Psoas muscle (tissue), 8 donors: ENCODE measurements around the gene APBA3. TPM values are rescaled to one million over a fixed set of nuclear protein-coding genes. Genes with fewer than 3 reads are reported as not detected.

Experiments
- ATAC-seq, 4 donors: fragments of 200-7000 bp; cut with Tn5 transposase; one replicate each; pipeline ENCODE4 v1.9.1; 2020; ENCODE audit warnings: moderate library complexity in 3 of 4, mild to moderate bottlenecking in 2 of 4
- DNase-seq, 2 donors: peaks; one replicate each; pipeline ENCODE4 v3.0.0-alpha.2; 2020
- H3K27ac ChIP-seq: fragments of 200-600 bp; one replicate; pipeline ENCODE4 v1.8.0; 2022
- H3K27me3 ChIP-seq, 3 donors: fragments of 200-600 bp in 1 of 3; one replicate each; pipeline versions ENCODE4 v1.6.1 to v1.8.0; 2013 to 2022; ENCODE audit warnings: low read length in 2 of 3, mild to moderate bottlenecking in 2 of 3, moderate library complexity in 1 of 3; ENCODE audit not compliant: insufficient read depth in 3 of 3
- H3K36me3 ChIP-seq, 2 donors: fragments of 200-600 bp in 1 of 2; one replicate each; pipeline versions ENCODE4 v1.6.1 to v1.8.0; 2013 to 2022; ENCODE audit warnings: low read depth in 1 of 2, mild to moderate bottlenecking in 1 of 2, moderate library complexity in 1 of 2; ENCODE audit not compliant: insufficient read depth in 1 of 2
- H3K4me1 ChIP-seq: fragments of 200-600 bp; one replicate; pipeline ENCODE4 v1.8.0; 2022
- H3K4me3 ChIP-seq: fragments of 200-600 bp; one replicate; pipeline ENCODE4 v1.8.0; 2022; ENCODE audit warnings: mild to moderate bottlenecking
- H3K9me3 ChIP-seq: fragments of 200-600 bp; one replicate; pipeline ENCODE4 v1.8.0; 2022
- WGBS, 3 donors: extraction: QIAGEN DNeasy Blood & Tissue Kit; methylation state at CpG; one replicate each; pipeline versions ENCODE4 v1.1.6 to v1.1.7; 2013; 5-methylcytosine and 5-hydroxymethylcytosine counted together
- intact Hi-C, 2 donors: fragments of 100-400 bp; cut with DNase I; formaldehyde crosslinking; loops; one replicate each; pipeline versions ENCODE4 v1.11.0 to v1.14.2; 2022
- polyA plus RNA-seq, 3 donors: library from polyadenylated mRNA; stranded (reverse); fragments of 200-250 nt; gene quantifications; one replicate each; pipeline ENCODE4 v1.2.3, GENCODE V29; 2013
- total RNA-seq, 4 donors: library from RNA; stranded (reverse); fragmentation: NEBNext Ultra II Directional in 2 of 4; extraction: Animal tissue kit (Norgen Biotek cat#: 25700) in 2 of 4; gene quantifications; one replicate each; pipeline versions ENCODE4 v1.2.1 to v1.2.4, GENCODE V29; 2021 to 2023
- TF ChIP-seq, protein P1 (sequence below): fragments of 200-600 bp; IDR thresholded peaks from one replicate; pipeline ENCODE4 v1.8.0; 2022; ENCODE audit warnings: antibody characterized with exemption
- donor health status: healthy with polysubstance abuse.
- donor health status: DM: no; HTN: no; CAD: no; lungs with moderate emphysema.
- donor health status: Bipolar disorder and iron deficiency.
- donor health status: healthy.
- donor health status: DM: yes; HTN: yes; CAD: no.
- donor health status: DM: no; HTN: no; CAD: no.
- donor health status: DM: no; HTN: no; CAD: no.
- donor health status: DM: yes; HTN: yes; CAD: no.

The APBA3 gene
- total and polyA plus RNA-seq, 7 donors = 17.7 to 30.1 (median 19.4) TPM

- Histone ChIP-seq H3K4me1 (no peaks in the 10 kb centered on the region), H3K9me3 (no peaks in the 10 kb centered on the region), H3K4me3 (no peak overlapping the region), H3K27me3 (peaks cover 0 to 8% (median 0%) of the 10 kb centered on the region in 3 donors), H3K36me3 (no peaks in the 10 kb centered on the region), H3K27ac (no peak overlapping the region)
- intact Hi-C loops = no loop called here
- WGBS, 3 donors = 60 to 77% (median 76%) methylated on average over 1 of the region's 1 CpG
- ATAC-seq = no peak
- no peak for DNase-seq
- TF ChIP-seq, protein P1, sequence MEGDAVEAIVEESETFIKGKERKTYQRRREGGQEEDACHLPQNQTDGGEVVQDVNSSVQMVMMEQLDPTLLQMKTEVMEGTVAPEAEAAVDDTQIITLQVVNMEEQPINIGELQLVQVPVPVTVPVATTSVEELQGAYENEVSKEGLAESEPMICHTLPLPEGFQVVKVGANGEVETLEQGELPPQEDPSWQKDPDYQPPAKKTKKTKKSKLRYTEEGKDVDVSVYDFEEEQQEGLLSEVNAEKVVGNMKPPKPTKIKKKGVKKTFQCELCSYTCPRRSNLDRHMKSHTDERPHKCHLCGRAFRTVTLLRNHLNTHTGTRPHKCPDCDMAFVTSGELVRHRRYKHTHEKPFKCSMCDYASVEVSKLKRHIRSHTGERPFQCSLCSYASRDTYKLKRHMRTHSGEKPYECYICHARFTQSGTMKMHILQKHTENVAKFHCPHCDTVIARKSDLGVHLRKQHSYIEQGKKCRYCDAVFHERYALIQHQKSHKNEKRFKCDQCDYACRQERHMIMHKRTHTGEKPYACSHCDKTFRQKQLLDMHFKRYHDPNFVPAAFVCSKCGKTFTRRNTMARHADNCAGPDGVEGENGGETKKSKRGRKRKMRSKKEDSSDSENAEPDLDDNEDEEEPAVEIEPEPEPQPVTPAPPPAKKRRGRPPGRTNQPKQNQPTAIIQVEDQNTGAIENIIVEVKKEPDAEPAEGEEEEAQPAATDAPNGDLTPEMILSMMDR = no peak
Measured at GRCh38 chr19:3732108-3732507, 29.4 kb downstream of the APBA3 start.

DNA sequence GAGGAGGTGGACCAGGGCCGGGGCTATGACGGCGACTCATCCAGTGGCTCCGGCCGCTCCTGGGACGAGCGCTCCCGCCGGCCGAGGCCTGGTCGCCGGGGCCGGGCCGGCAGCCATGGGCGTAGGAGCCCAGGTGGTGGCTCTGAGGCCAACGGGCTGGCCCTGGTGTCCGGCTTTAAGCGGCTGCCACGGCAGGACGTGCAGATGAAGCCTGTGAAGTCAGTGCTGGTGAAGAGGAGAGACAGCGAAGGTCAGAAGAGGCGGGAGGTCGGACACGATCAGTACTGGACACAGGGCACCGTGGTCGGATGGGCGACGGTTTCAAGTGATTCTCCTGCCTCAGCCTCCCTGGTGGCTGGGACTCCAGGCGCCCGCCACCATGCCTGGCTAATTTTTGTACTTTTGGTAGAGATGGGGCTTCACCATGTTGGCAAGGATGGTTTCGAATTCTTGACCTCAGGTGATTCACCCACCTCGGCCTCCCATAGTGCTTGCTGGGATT lies 31.0 kb downstream of the APBA3 start:
- peaks cover 0 to 8% (median 0%) of the 10 kb centered on the region in 3 donors for H3K27me3 ChIP-seq
- DNase-seq (no peak), ATAC-seq (no peak)
- H3K27ac ChIP-seq = no peak overlapping the region
- no peaks in the 10 kb centered on the region for H3K4me1 ChIP-seq
- no peak overlapping the region for H3K4me3 ChIP-seq
- 92 to 95% (median 92%) methylated on average over 32 of the region's 32 CpGs for WGBS, 3 donors
- TF ChIP-seq, protein P1 = no peak
- intact Hi-C loops = no loop called here
- no peaks in the 10 kb centered on the region for H3K36me3 ChIP-seq
- H3K9me3 ChIP-seq = no peaks in the 10 kb centered on the region

DNA sequence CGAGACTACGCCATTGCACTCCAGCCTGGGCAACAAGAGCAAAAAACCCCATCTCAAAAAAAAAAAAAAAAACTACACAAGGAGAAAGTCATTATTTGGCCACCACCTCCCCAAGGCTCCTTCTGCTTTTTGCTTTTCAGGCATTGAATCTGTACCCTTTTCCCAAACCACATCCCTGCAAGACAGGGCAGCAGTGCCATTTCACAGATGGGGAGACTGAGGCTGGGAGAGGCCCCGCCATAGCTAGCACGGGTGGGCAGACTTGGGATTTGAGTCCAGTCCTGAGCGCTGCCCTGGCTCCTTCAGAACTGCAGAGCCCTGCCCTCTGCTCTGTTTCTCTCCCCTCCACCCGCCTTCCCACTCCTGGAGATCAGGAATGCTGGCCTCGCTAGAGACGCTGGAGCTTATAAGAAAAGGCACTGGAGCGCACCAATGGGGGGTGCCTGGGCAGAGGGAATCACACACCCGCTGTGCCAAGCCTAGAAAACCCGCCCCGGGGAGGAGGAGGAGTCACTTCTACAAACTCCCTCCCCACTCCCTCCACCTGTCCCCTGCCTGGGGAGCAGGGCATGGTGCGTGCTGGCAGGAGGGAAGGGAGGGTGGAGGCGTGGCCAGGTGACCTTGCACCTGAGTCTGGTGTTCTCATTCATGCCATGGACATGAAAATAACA lies 35.7 kb downstream of the APBA3 start:
- Histone ChIP-seq H3K27me3 (peaks cover 0 to 30% (median 15%) of the 10 kb centered on the region in 3 donors), H3K27ac (no peak overlapping the region), H3K9me3 (no peaks in the 10 kb centered on the region), H3K4me1 (no peaks in the 10 kb centered on the region), H3K4me3 (no peak overlapping the region), H3K36me3 (no peaks in the 10 kb centered on the region)
- TF ChIP-seq, protein P1 = no peak
- DNase-seq = no peak
- intact Hi-C loops = no loop called here
- 24 to 27% (median 24%) methylated on average over 14 of the region's 14 CpGs for WGBS, 3 donors
- ATAC-seq = no peak

DNA sequence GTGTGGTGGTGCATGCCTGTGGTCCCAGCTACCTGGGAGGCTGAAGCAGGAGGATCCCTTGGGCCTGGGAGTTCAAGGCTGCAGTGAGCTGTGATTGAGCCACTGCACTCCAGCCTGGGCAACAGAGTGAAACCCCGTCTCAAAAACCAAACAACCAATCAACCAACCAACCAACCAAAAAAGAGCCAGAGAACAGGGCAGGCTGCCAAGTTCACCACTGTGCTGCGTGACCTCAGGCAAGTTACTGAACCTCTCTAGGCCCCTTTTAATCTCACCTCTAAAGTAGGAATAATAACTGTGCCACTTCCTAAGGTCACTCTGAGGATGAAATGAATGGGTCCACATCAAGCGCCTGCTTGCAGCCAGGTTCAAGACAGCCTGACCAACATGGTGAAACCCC lies 36.4 kb downstream of the APBA3 start:
- Histone ChIP-seq H3K27ac (no peak overlapping the region), H3K4me3 (no peak overlapping the region), H3K36me3 (no peaks in the 10 kb centered on the region), H3K9me3 (no peaks in the 10 kb centered on the region), H3K27me3 (peaks cover 0 to 37% (median 18%) of the 10 kb centered on the region in 3 donors), H3K4me1 (no peaks in the 10 kb centered on the region)
- intact Hi-C loops = no loop called here
- no peak for ATAC-seq
- TF ChIP-seq, protein P1 = no peak
- 46 to 56% (median 55%) methylated on average over 3 of the region's 3 CpGs for WGBS, 3 donors
- no peak for DNase-seq

- no peaks in the 10 kb centered on the region for H3K36me3 ChIP-seq
- TF ChIP-seq, protein P1 = no peak
- no peak for DNase-seq
- H3K27me3 ChIP-seq = peaks cover 0 to 48% (median 20%) of the 10 kb centered on the region in 3 donors
- no peaks in the 10 kb centered on the region for H3K4me1 ChIP-seq
- WGBS, 3 donors = 16 to 24% (median 19%) methylated on average over 7 to 8 of the region's 8 CpGs
- intact Hi-C loops = no loop called here
- H3K9me3 ChIP-seq = no peaks in the 10 kb centered on the region
- no peak overlapping the region for H3K27ac ChIP-seq
- ATAC-seq = no peak
- no peak overlapping the region for H3K4me3 ChIP-seq
Measured at GRCh38 chr19:3723883-3724282, 37.6 kb downstream of the APBA3 start.
